Smooth muscle cell (in vitro differentiated cells): ENCODE data around the gene IFIT1B. TPM values are rescaled to one million over a fixed set of nuclear protein-coding genes. Genes with fewer than 3 reads are reported as not detected.
"Not testable (repeated sequence)": the region's sequence is repeated elsewhere in the genome, so short reads cannot be mapped to it uniquely, and the experiment has no call there.

Experiments used
- DNase-seq: peaks from one replicate; lab custom pipeline; 2025; ENCODE audit not compliant: unreplicated experiment; lab: John Stamatoyannopoulos, UW
- H2AFZ ChIP-seq: fragments of 200-600 bp; sonication (generic); 2 replicates; pipeline ENCODE4 v1.6.0; 2016; ENCODE audit warnings: antibody characterized with exemption, low read depth, mild to moderate bottlenecking
- H3F3A ChIP-seq: fragments of 200-600 bp; sonication (generic); 2 replicates; pipeline ENCODE4 v1.6.0; 2017; ENCODE audit warnings: antibody characterized with exemption, low read depth
- H3K27ac ChIP-seq: fragments of 200-600 bp; sonication (generic); 2 replicates; pipeline ENCODE4 v1.5.1; 2016; ENCODE audit warnings: low read depth, mild to moderate bottlenecking
- H3K27me3 ChIP-seq: fragments of 200-600 bp; sonication (generic); 2 replicates; pipeline ENCODE4 v1.6.1; 2016; ENCODE audit warnings: low read depth, mild to moderate bottlenecking
- H3K36me3 ChIP-seq: fragments of 200-600 bp; sonication (generic); 2 replicates; pipeline ENCODE4 v1.5.1; 2016; ENCODE audit warnings: low read depth
- H3K4me1 ChIP-seq: fragments of 200-600 bp; sonication (generic); 2 replicates; pipeline ENCODE4 v1.5.1; 2016; ENCODE audit warnings: low read depth
- H3K4me2 ChIP-seq: fragments of 200-600 bp; sonication (generic); 2 replicates; pipeline ENCODE4 v1.6.0; 2016; ENCODE audit warnings: mild to moderate bottlenecking
- H3K4me3 ChIP-seq: fragments of 200-600 bp; sonication (generic); 2 replicates; pipeline ENCODE4 v1.5.1; 2016; ENCODE audit warnings: mild to moderate bottlenecking
- H3K79me2 ChIP-seq: fragments of 200-600 bp; sonication (generic); 2 replicates; pipeline ENCODE4 v1.6.0; 2016; ENCODE audit warnings: low read depth, mild to moderate bottlenecking
- H3K9ac ChIP-seq: fragments of 200-600 bp; sonication (generic); 2 replicates; pipeline ENCODE4 v1.6.0; 2016; ENCODE audit warnings: low read depth
- H3K9me3 ChIP-seq: fragments of 200-600 bp; sonication (generic); replicated peaks from 2 replicates; pipeline ENCODE4 v1.5.1; 2016; ENCODE audit warnings: low read depth
- H4K20me1 ChIP-seq: fragments of 200-600 bp; sonication (generic); 2 replicates; pipeline ENCODE4 v1.6.0; 2016; ENCODE audit warnings: low read depth
- CTCF ChIP-seq: fragments of 200-600 bp; sonication (generic); IDR thresholded peaks from 2 replicates; pipeline ENCODE4 v1.5.1; 2017; ENCODE audit warnings: borderline replicate concordance, mild to moderate bottlenecking, antibody characterized with exemption; ENCODE audit not compliant: insufficient read depth, poor library complexity, severe bottlenecking
- WGBS: methylation state at CpG from one replicate; pipeline ENCODE4 v1.1.7; 2016; ENCODE audit warnings: low lambda C conversion rate; 5-methylcytosine and 5-hydroxymethylcytosine counted together
- polyA plus RNA-seq: library from polyadenylated mRNA; unstranded; fragments of >200 nt; fragmentation: Nextera tagmentation; extraction: Ambion mirVana; gene quantifications from 2 replicates; pipeline ENCODE4 v1.2.1, GENCODE V29; 2016
- total RNA-seq: library from RNA; depleted of rRNA; stranded (reverse); fragments of >200 nt; gene quantifications from 2 replicates; pipeline ENCODE4 v1.2.3, GENCODE V29; 2014

IFIT1B gene
- total and polyA plus RNA-seq, 2 experiments from 2014 or later = not detected

DNA sequence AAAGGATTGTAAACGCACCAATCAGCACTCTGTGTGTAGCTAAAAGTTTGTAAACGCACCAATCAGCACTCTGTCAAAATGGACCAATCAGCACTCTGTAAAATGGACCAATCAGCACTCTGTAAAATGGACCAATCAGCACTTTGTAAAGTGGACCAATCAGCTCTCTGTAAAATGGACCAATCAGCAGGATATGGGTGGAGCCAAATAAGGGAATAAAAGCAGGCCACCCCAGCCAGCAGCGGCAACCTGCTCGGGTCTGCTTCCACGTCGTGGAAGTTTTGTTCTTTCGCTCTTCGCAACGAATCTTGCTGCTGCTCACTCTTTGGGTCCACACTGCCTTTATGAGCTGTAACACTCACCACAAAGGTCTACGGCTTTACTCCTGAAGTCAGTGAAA lies 34.4 kb downstream of the IFIT1B start:
- WGBS = 82% methylated on average over 10 of the region's 10 CpGs
- H4K20me1 ChIP-seq, H2AFZ ChIP-seq, H3K27ac ChIP-seq, H3K27me3 ChIP-seq, H3F3A ChIP-seq, H3K9me3 ChIP-seq, DNase-seq, H3K9ac ChIP-seq, H3K4me2 ChIP-seq, H3K4me1 ChIP-seq, H3K79me2 ChIP-seq, H3K4me3 ChIP-seq, H3K36me3 ChIP-seq: not testable (repeated sequence)

GRCh38 chr10:89413398-89413912 lies 35.6 kb downstream of the IFIT1B start:
- no peaks in the 10 kb centered on the region for H4K20me1 ChIP-seq
- H3F3A ChIP-seq = no peaks in the 10 kb centered on the region
- H3K79me2 ChIP-seq = no peaks in the 10 kb centered on the region
- 97% methylated on average over 7 of the region's 7 CpGs for WGBS
- H3K36me3 ChIP-seq = no peaks in the 10 kb centered on the region
- H3K27ac ChIP-seq = no peak overlapping the region
- H3K9ac ChIP-seq = no peak overlapping the region
- peaks cover 3% of the 10 kb centered on the region for H3K4me1 ChIP-seq
- H3K4me3 ChIP-seq = peak overlapping the region; percentile 85
- no peaks in the 10 kb centered on the region for H3K27me3 ChIP-seq
- no peaks in the 10 kb centered on the region for H3K9me3 ChIP-seq
- TF ChIP-seq CTCF = no peak
- H2AFZ ChIP-seq = no peak overlapping the region
- no peak for DNase-seq
- peak overlapping the region; percentile 90 for H3K4me2 ChIP-seq

- no peaks in the 10 kb centered on the region for H3K27me3 ChIP-seq
- H3K4me1 ChIP-seq = peaks cover 3% of the 10 kb centered on the region
- H3K27ac ChIP-seq = peak within 1 kb of the TSS; percentile 73
- H3F3A ChIP-seq = no peaks in the 10 kb centered on the region
- H4K20me1 ChIP-seq = no peaks in the 10 kb centered on the region
- H3K4me2 ChIP-seq = peak within 1 kb of the TSS; percentile 90
- H3K4me3 ChIP-seq = peak within 1 kb of the TSS; percentile 85
- H3K36me3 ChIP-seq = no peaks in the 10 kb centered on the region
- H3K9me3 ChIP-seq = no peaks in the 10 kb centered on the region
- H2AFZ ChIP-seq = peak within 1 kb of the TSS; percentile 96
- no peak for TF ChIP-seq CTCF
- peak; percentile 55 for DNase-seq
- peak within 1 kb of the TSS; percentile 92 for H3K9ac ChIP-seq
- H3K79me2 ChIP-seq = no peaks in the 10 kb centered on the region
- WGBS = 2% methylated on average over 48 of the region's 48 CpGs
These were observed 36.5 kb downstream of the IFIT1B start, which contains the start of gene IFIT5 for GRCh38 chr10:89414146-89414878. IFIT5 (plus strand) TSS chr10:89414568; CDS start chr10:89414799, 231 bp downstream.

DNA sequence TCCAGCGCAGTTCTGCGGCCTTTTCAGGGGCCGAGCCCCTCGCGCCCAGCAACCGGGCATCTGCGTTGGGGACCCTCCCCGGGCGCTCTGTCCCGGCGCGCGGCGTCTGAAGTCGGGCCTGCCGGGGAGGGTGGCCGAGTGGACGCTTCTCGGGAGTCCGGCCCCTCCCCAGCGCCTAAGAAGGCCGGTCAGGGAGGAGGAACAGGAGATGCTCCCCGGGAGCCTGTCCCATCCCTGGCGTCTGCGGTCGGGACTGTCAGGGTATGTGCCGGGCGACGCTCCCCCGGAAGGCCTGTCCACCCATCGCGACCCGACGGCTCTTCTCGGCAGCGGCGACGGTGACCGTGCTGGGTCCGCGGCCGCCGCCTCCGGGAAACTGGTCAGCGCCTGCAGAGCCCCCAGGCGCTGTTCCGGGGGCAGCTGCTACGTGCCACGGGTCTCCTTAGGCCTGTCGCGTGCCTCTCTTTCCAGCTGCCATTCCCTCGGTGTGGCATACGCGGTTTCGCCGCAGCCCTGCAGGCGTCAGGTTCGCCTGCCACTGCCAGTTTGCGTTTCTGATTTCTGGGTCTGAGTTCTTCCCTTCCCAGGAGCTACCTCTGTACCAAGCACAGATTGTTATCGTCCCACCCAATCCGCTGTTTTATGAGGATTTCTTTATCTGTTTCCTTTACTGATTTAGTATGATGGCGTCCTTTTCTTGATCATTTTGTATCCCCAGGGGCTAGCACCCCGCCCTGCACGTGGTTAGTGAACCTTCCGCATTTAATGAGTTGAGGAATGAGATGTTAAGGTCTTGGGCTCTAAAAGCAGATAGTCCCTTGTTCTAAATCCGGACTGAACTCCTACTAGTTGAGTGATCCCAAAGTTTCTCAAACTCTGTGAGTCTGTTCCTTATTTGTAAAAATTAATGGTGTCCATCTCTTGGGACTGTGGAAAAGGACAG lies 37.3 kb downstream of the IFIT1B start:
- Histone ChIP-seq H3F3A (no peaks in the 10 kb centered on the region), H3K4me2 (peak overlapping the region; percentile 90), H3K27ac (peak overlapping the region; percentile 73), H3K9ac (peak overlapping the region; percentile 92), H3K4me3 (peak overlapping the region; percentile 85), H4K20me1 (no peaks in the 10 kb centered on the region), H3K9me3 (no peaks in the 10 kb centered on the region), H3K36me3 (no peaks in the 10 kb centered on the region), H3K4me1 (peaks cover 3% of the 10 kb centered on the region), H3K79me2 (no peaks in the 10 kb centered on the region), H3K27me3 (no peaks in the 10 kb centered on the region), H2AFZ (peak overlapping the region; percentile 96)
- WGBS = 4% methylated on average over 65 of the region's 66 CpGs
- DNase-seq = peak; percentile 55
- TF ChIP-seq CTCF = no peak
